Measurements from ENCODE around the gene CLIC4. TPM values are rescaled to one million over a fixed set of nuclear protein-coding genes. Genes with fewer than 3 reads are reported as not detected.

The CLIC4 gene
- total and polyA plus RNA-seq, 2 of the 8 experiments (the other 6 are each of a cell fraction or from before 2014, with no cell fraction given), result 77.5 to 293 TPM

GRCh38 chr1:24704411-24705259 lies 40.6 kb upstream of the CLIC4 start (continued):
- TF ChIP-seq E2F6 (IDR thresholded peaks at IDR 0.05), result no peak
- no peak for TF ChIP-seq JUN (IDR thresholded peaks at IDR 0.05; ENCODE audit: low read depth, low read length)
- TF ChIP-seq RNF2 (IDR thresholded peaks at IDR 0.05; ENCODE audit: borderline replicate concordance, low read depth, low read length, missing control alignments, poor library complexity, severe bottlenecking), result no peak
- no peak for TF ChIP-seq SP4 (IDR thresholded peaks at IDR 0.05; ENCODE audit: low read length)
- no peak for TF ChIP-seq MAFK (IDR thresholded peaks at IDR 0.05; ENCODE audit: low read depth, low read length)
- 0 out of 2 replicates have a peak, but pooled peaks have one; percentile 22 for TF ChIP-seq POLR2AphosphoS5 (IDR thresholded peaks at IDR 0.05; ENCODE audit: low read depth, low read length)
- TF ChIP-seq KDM4A (IDR thresholded peaks at IDR 0.05; ENCODE audit: low read depth, low read length, severe bottlenecking), result no peak
- TF ChIP-seq SIRT6 (IDR thresholded peaks at IDR 0.05; ENCODE audit: low read length), result no peak
- no peak for TF ChIP-seq CEBPB (IDR thresholded peaks at IDR 0.05; ENCODE audit: low read depth, low read length)
